Stomach (tissue), 4 donors: ENCODE results near the gene USP10.

Experiments
- EP300 ChIP-seq: sonication (generic); formaldehyde crosslinking; IDR thresholded peaks from one replicate; pipeline ENCODE4 v1.6.1; 2017; ENCODE audit warnings: antibody characterized with exemption
- POLR2A ChIP-seq, 4 donors: fragments of 450-650 bp; IDR thresholded peaks; one replicate each; pipeline ENCODE4 v1.6.1; 2016; ENCODE audit warnings: antibody characterized with exemption in 4 of 4, control low read depth in 2 of 4, mild to moderate bottlenecking in 1 of 4, moderate library complexity in 1 of 4
- POLR2AphosphoS5 ChIP-seq, 3 donors: sonication (generic); formaldehyde crosslinking; IDR thresholded peaks; one replicate each; pipeline ENCODE4 v1.6.1; 2016; ENCODE audit warnings: antibody characterized with exemption in 3 of 3
- TF ChIP-seq, protein P1 (sequence below), 7 experiments: fragments of 450-650 bp in 4 of 7; fragments of 200-600 bp in 3 of 7; sonication (generic) in 3 of 7; IDR thresholded peaks; one replicate each; pipeline ENCODE4 v1.5.1; 2016 to 2019; ENCODE audit warnings: antibody characterized with exemption in 7 of 7, control low read depth in 2 of 7, mild to moderate bottlenecking in 1 of 7

- TF ChIP-seq POLR2AphosphoS5 (IDR thresholded peaks at IDR 0.05): no peak
- TF ChIP-seq, protein P1, sequence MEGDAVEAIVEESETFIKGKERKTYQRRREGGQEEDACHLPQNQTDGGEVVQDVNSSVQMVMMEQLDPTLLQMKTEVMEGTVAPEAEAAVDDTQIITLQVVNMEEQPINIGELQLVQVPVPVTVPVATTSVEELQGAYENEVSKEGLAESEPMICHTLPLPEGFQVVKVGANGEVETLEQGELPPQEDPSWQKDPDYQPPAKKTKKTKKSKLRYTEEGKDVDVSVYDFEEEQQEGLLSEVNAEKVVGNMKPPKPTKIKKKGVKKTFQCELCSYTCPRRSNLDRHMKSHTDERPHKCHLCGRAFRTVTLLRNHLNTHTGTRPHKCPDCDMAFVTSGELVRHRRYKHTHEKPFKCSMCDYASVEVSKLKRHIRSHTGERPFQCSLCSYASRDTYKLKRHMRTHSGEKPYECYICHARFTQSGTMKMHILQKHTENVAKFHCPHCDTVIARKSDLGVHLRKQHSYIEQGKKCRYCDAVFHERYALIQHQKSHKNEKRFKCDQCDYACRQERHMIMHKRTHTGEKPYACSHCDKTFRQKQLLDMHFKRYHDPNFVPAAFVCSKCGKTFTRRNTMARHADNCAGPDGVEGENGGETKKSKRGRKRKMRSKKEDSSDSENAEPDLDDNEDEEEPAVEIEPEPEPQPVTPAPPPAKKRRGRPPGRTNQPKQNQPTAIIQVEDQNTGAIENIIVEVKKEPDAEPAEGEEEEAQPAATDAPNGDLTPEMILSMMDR (IDR thresholded peaks at IDR 0.05): no peak
- no peak for TF ChIP-seq EP300
- no peak for TF ChIP-seq POLR2A (IDR thresholded peaks at IDR 0.05)
Observed at GRCh38 chr16:84789431-84789830, 89.6 kb downstream of the USP10 start.
